Caco-2 (cell line): ENCODE results near the gene UNC5A. TPM values are rescaled to one million over a fixed set of nuclear protein-coding genes. Genes with fewer than 3 reads are reported as not detected.

Source experiments
- BruUV-seq: library from RNA; stranded (reverse); fragments of 400-500 nt; replicated peaks from 2 replicates; lab custom pipeline; 2021; lab: Mats Ljungman, UMichigan
- CTCF ChIA-PET: fragments of 300-600 bp; sonication (Branson Sonifier 250); formaldehyde crosslinking; loops from one replicate; lab custom pipeline; 2022; ENCODE audit warnings: antibody characterized with exemption; lab: Charles Lee
- POLR2A ChIA-PET: fragments of 300-600 bp; sonication (Branson Sonifier 250); formaldehyde crosslinking; loops from one replicate; lab custom pipeline; 2022; ENCODE audit warnings: antibody characterized with exemption; lab: Charles Lee
- DNase-seq, 2 experiments: peaks; one replicate each; pipeline versions ENCODE4 v3.0.0 to v3.0.0-alpha.2; 2020 to 2022
- H3K27me3 ChIP-seq: replicated peaks from 2 replicates; pipeline ENCODE4 v1.6.0; 2011; ENCODE audit warnings: low read length; ENCODE audit not compliant: control insufficient read depth, insufficient read depth
- H3K36me3 ChIP-seq: 2 replicates; pipeline ENCODE4 v1.5.1; 2011; ENCODE audit warnings: low read length; ENCODE audit not compliant: control insufficient read depth, insufficient read depth
- H3K4me1 ChIP-seq: fragments of 250-450 bp; sonication (Bioruptor Pico); 2 replicates; pipeline ENCODE4 v1.5.1; 2020; ENCODE audit warnings: mild to moderate bottlenecking
- H3K4me3 ChIP-seq: 2 replicates; pipeline ENCODE4 v1.5.1; 2011; ENCODE audit warnings: low read depth, mild to moderate bottlenecking, control low read depth, low read length
- H3K9me3 ChIP-seq: fragments of 250-450 bp; sonication (Bioruptor Pico); 2 replicates; pipeline ENCODE4 v1.5.1; 2020; ENCODE audit warnings: mild to moderate bottlenecking, moderate library complexity
- H3K27ac Mint-ChIP-seq: one replicate; pipeline ENCODE4 v1.8.0; 2022; ENCODE audit warnings: mixed read lengths; ENCODE audit not compliant: unreplicated experiment
- H3K27me3 Mint-ChIP-seq: one replicate; pipeline ENCODE4 v1.8.0; 2022; ENCODE audit warnings: mixed read lengths; ENCODE audit not compliant: insufficient read depth, unreplicated experiment
- H3K36me3 Mint-ChIP-seq: one replicate; pipeline ENCODE4 v1.8.0; 2022; ENCODE audit warnings: mild to moderate bottlenecking, mixed read lengths; ENCODE audit not compliant: insufficient read depth, unreplicated experiment
- H3K4me1 Mint-ChIP-seq: one replicate; pipeline ENCODE4 v1.8.0; 2022; ENCODE audit warnings: low read depth, mixed read lengths; ENCODE audit not compliant: unreplicated experiment
- H3K4me3 Mint-ChIP-seq: one replicate; pipeline ENCODE4 v1.8.0; 2022; ENCODE audit warnings: mild to moderate bottlenecking, moderate library complexity, mixed read lengths; ENCODE audit not compliant: unreplicated experiment
- H3K9me3 Mint-ChIP-seq: one replicate; pipeline ENCODE4 v1.8.0; 2022; ENCODE audit warnings: mixed read lengths; ENCODE audit not compliant: unreplicated experiment
- intact Hi-C: fragments of 100-400 bp; cut with micrococcal nuclease; formaldehyde crosslinking; loops from one replicate; pipeline ENCODE4 v1.10.0; 2022; ENCODE audit not compliant: unreplicated experiment
- total RNA-seq: library from RNA; stranded (reverse); gene quantifications from 2 replicates; pipeline ENCODE4 v1.2.3, GENCODE V29; 2022
- TF ChIP-seq, protein P1 (sequence below), 2 experiments: fragments of 200-600 bp in 1 of 2; IDR thresholded peaks; 1 replicate in 1 of 2; 2 replicates in 1 of 2; pipeline versions ENCODE4 v1.5.1 to v1.8.0; 2011 to 2022; ENCODE audit warnings: antibody characterized with exemption in 1 of 2, control low read depth in 1 of 2, inconsistent platforms in 1 of 2, low read depth in 1 of 2, low read length in 1 of 2, mild to moderate bottlenecking in 1 of 2, moderate library complexity in 1 of 2; ENCODE audit not compliant: insufficient read depth in 1 of 2, severe bottlenecking in 1 of 2, unreplicated experiment in 1 of 2

UNC5A gene
- total RNA-seq, 1 experiment from 2014 or later = not detected

- BruUV-seq = no TSS peak
- H3K27me3 Mint-ChIP-seq = peaks cover 13% of the 10 kb centered on the region
- no peaks in the 10 kb centered on the region for H3K9me3 Mint-ChIP-seq
- ChIA-PET POLR2A (no interaction called here), CTCF (interaction anchor here (1.3 kb wide), 1 partner anchor 138 kb away, joined by 5 read pairs; no protein-coding TSS in a partner anchor)
- H3K4me3 Mint-ChIP-seq = no peak overlapping the region
- H3K36me3 Mint-ChIP-seq = no peaks in the 10 kb centered on the region
- H3K36me3 ChIP-seq = no peaks in the 10 kb centered on the region
- no peaks in the 10 kb centered on the region for H3K4me1 ChIP-seq
- H3K27ac Mint-ChIP-seq = no peak overlapping the region
- H3K27me3 ChIP-seq = no peaks in the 10 kb centered on the region
- no peak overlapping the region for H3K4me3 ChIP-seq
- TF ChIP-seq, protein P1, sequence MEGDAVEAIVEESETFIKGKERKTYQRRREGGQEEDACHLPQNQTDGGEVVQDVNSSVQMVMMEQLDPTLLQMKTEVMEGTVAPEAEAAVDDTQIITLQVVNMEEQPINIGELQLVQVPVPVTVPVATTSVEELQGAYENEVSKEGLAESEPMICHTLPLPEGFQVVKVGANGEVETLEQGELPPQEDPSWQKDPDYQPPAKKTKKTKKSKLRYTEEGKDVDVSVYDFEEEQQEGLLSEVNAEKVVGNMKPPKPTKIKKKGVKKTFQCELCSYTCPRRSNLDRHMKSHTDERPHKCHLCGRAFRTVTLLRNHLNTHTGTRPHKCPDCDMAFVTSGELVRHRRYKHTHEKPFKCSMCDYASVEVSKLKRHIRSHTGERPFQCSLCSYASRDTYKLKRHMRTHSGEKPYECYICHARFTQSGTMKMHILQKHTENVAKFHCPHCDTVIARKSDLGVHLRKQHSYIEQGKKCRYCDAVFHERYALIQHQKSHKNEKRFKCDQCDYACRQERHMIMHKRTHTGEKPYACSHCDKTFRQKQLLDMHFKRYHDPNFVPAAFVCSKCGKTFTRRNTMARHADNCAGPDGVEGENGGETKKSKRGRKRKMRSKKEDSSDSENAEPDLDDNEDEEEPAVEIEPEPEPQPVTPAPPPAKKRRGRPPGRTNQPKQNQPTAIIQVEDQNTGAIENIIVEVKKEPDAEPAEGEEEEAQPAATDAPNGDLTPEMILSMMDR (IDR thresholded peaks at IDR 0.05; ENCODE audit: insufficient read depth in 1 of 2, low read depth in 1 of 2, low read length in 1 of 2, severe bottlenecking in 1 of 2, unreplicated experiment in 1 of 2) = no peak
- H3K9me3 ChIP-seq = no peaks in the 10 kb centered on the region
- no peak for DNase-seq
- intact Hi-C loops = no loop called here
- H3K4me1 Mint-ChIP-seq = no peaks in the 10 kb centered on the region
Measured at GRCh38 chr5:176798949-176799348, 11.4 kb upstream of the UNC5A start.

GRCh38 chr5:176799488-176799887, 10.9 kb upstream of the UNC5A start:
- no peak overlapping the region for H3K4me3 ChIP-seq
- no peaks in the 10 kb centered on the region for H3K27me3 ChIP-seq
- no peaks in the 10 kb centered on the region for H3K9me3 ChIP-seq
- Mint-ChIP-seq H3K9me3 (no peaks in the 10 kb centered on the region), H3K27ac (no peak overlapping the region), H3K4me3 (no peak overlapping the region), H3K36me3 (no peaks in the 10 kb centered on the region), H3K4me1 (no peaks in the 10 kb centered on the region), H3K27me3 (peaks cover 16% of the 10 kb centered on the region)
- ChIA-PET POLR2A (no interaction called here), CTCF (no interaction called here)
- no TSS peak for BruUV-seq
- H3K36me3 ChIP-seq = no peaks in the 10 kb centered on the region
- no peak for DNase-seq
- intact Hi-C loops = no loop called here
- H3K4me1 ChIP-seq = no peaks in the 10 kb centered on the region
- TF ChIP-seq, protein P1 (IDR thresholded peaks at IDR 0.05; ENCODE audit: insufficient read depth in 1 of 2, low read depth in 1 of 2, low read length in 1 of 2, severe bottlenecking in 1 of 2, unreplicated experiment in 1 of 2) = no peak

GRCh38 chr5:176800024-176800423, 10.3 kb upstream of the UNC5A start:
- no peak overlapping the region for H3K27ac Mint-ChIP-seq
- ChIA-PET POLR2A (no interaction called here), CTCF (no interaction called here)

More at GRCh38 chr5:176800024-176800423, 10.3 kb upstream of the UNC5A start:
- no peak overlapping the region for H3K4me3 ChIP-seq
- Mint-ChIP-seq H3K27me3 (peaks cover 12% of the 10 kb centered on the region), H3K4me1 (no peaks in the 10 kb centered on the region), H3K9me3 (no peaks in the 10 kb centered on the region), H3K36me3 (no peaks in the 10 kb centered on the region), H3K4me3 (no peak overlapping the region)
- no peaks in the 10 kb centered on the region for H3K27me3 ChIP-seq
- no TSS peak for BruUV-seq
- DNase-seq = no peak
- no peaks in the 10 kb centered on the region for H3K36me3 ChIP-seq
- no peaks in the 10 kb centered on the region for H3K4me1 ChIP-seq
- H3K9me3 ChIP-seq = no peaks in the 10 kb centered on the region
- TF ChIP-seq, protein P1 (IDR thresholded peaks at IDR 0.05; ENCODE audit: insufficient read depth in 1 of 2, low read depth in 1 of 2, low read length in 1 of 2, severe bottlenecking in 1 of 2, unreplicated experiment in 1 of 2) = no peak
- intact Hi-C loops = no loop called here
